Fibroblast of skin of left quadriceps (primary cell): ENCODE data around the gene ELF4.
"Not testable (repeated sequence)": the region's sequence is repeated elsewhere in the genome, so short reads cannot be mapped to it uniquely, and the experiment has no call there.

ENCODE experiments used
- DNase-seq, 2 experiments: peaks; one replicate each; pipeline ENCODE4 v3.0.0-alpha.2; 2013; ENCODE audit warnings: low read depth in 2 of 2

The ELF4 gene

GRCh38 chrX:130110379-130111219 lies at the start of gene ELF4:
Gene ELF4 (minus strand): TSS chrX:130110497. CDS start chrX:130081330, 29,167 bp downstream.
- DNase-seq, result no peak

GRCh38 chrX:130159776-130160175 lies 49.5 kb upstream of the ELF4 start:
- no peak for DNase-seq

DNA sequence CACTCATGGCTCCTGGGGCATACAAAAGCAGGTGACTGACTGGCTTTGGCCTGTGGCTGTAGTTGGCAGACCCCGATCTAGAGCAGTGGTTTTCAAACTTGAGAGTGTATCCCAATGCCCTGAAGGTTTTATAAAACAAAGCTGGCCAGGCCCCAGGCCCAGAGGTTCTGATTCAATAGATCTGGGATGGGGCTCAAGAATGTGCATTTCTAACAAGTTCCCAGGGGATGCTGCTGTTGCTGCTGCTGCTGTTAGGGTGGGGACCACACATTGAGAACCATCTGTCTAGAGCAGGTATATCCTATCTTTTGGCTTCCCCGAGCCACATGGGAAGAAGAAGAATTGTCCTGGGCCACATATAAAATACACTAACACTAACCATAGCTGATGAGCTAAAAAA lies 48.0 kb upstream of the ELF4 start:
- DNase-seq, result no peak

GRCh38 chrX:130155564-130155963 lies 45.3 kb upstream of the ELF4 start:
- DNase-seq, result no peak

DNA sequence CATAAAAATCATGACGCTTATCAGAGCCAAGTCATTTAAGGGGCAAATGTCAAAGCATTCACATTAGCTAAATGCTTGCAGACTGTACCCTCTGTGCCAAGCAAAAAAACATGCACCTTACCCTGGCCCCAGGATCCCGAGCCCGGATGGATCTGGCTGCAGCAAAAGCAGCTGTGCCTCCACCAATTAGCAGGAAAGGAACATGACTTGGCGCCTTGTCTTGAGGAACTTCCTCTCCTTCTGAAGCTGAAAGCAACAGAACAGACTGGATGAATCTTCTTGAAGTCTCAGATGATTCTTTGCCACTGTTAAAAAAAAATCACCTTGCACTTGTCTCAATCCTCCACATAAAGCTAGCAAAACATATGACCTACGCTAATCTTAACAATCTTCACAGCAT lies 37.3 kb upstream of the ELF4 start:
- no peak for DNase-seq

GRCh38 chrX:130145123-130145522 lies 34.8 kb upstream of the ELF4 start:
- no peak for DNase-seq

GRCh38 chrX:130144509-130144908 lies 34.2 kb upstream of the ELF4 start:
- DNase-seq, result no peak

DNA sequence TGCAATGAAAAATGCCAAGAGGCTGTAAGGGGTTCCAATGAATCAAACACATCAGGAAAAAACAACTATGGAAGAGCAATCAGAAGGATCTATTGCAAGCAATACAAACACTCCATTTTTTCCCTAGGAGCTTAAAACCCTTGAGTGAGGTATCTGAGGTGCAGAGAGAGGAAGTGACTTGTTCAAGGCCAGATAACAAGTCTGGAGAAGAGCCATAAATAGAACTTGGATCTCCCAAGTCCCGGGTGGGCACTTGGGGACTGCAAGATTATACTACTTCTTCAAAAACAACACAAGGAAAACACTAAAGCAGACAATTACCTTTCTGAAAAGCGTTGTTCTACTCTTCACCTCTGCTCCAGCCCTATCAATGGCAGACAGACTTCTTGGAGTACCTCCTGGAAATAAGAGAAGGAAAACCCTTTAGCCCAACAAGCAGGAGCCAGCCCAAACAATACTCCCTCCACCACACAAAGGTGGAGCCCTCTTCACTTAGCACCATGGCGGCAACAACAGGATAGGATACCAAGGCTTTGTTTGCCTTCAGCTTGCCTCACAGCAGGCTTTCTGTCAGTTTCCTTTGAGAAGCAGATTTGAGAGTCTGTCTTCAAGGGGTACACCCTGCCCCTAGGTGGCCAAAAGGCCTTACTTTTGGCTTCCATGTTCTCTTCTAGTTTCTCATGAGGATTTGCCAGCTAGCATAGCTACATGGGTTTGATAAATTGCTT lies 29.3 kb upstream of the ELF4 start:
- no peak for DNase-seq

- no peak for DNase-seq
Measured at GRCh38 chrX:130136961-130137360, 26.7 kb upstream of the ELF4 start.

DNA sequence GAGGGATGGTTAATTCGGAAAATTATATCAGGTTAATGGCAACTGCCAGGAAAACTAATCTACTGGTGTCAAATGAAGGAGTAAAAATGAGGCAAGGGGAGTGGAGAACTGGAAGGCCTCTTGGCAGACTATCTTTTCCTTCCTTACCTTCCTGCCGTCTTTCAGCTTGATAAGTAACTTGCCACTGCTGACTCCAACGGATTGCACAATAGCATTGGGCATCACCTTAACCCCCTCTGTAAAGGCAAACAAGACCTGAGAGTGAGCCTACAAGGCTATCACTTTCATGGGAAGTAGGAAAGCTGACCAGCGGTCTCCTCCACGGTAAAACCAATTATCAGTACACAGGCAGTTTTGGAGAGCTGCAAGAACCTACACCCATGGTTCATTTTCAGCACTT lies 26.2 kb upstream of the ELF4 start:
- DNase-seq, result no peak

- DNase-seq, result no peak
Measured at GRCh38 chrX:130130990-130131389, 20.7 kb upstream of the ELF4 start.

DNA sequence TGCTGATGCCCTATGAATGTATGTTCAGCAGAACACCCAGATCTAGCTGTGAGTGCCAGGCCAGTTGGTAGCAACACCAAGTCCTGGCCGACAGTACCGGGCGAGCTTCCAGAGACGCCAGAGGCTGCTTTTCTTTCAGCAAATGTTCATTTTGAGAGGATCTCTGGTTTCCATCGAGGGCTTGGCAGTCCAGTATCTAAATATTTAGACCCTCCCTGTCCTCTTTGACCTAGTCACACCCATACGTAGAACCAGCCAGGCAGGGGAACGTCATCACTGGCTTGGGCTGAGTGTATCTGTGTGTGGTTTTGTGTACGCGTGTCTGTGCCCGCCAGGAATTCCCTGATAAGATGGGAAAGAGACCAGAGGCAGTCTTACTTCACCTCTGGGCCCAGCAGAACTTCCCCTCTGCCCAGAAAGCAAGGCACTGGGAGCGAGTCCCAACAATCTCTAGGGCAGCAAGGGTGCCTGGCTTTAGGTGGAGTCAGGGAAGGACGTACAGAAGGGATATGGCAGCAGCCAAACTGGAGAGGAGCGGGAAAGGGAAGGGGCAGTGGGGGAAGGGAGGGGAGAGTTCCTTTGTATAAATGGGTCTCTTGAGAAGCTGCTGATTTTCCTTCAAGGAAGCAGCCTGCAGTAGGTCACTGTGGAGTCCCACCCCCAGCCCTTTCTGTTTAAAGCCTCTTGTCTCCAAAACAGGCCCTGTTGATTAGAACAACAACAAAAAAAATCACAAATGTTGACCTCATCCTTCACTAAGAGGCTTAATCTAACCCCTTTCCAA lies 15.0 kb upstream of the ELF4 start:
- no peak for DNase-seq

DNA sequence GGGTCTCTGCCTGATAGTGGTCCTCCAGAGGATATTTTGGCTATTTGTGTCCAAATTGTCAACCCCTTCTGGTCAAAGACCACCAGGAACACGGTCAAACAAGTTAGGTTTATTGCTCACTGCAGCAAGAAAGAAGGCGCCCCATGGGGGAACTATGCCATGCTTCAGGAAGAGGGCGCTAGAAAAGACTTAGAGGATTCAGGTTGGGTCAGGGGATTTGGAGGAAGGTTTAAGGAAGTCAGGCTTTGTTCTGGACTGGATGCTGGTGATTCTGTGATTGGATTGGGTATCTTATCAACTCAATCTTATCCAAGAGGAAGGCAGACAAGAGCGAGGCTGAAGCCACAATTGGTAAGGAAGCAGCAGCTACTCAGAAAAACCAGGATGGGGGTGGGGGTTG lies 14.3 kb upstream of the ELF4 start:
- DNase-seq, result no peak

GRCh38 chrX:130121505-130121800 lies 11.2 kb upstream of the ELF4 start:
- DNase-seq, result no peak

GRCh38 chrX:130120746-130121504 lies 10.6 kb upstream of the ELF4 start:
- peak; percentile 53 to 54 for DNase-seq

DNA sequence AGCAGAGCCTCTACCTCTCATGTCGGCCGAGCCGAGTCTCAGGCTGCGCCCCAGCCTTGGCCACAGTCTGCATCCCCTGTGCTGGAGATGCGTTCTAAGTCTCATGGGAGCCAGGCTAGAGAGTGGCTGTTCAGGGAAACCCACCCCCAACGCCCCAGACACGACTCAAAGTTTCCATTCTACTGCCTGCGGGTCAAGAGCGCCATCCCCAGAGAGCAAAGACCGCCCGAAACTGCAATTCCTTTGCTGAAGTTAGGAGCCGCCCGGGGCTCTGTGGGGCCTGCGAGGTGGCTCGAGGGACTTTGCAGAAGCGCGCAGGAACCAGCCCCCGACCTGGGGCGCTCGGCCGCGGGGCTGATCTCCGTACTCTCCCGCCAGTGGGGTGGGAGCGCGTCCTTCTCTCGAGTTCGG lies 10.0 kb upstream of the ELF4 start:
- no peak for DNase-seq

DNA sequence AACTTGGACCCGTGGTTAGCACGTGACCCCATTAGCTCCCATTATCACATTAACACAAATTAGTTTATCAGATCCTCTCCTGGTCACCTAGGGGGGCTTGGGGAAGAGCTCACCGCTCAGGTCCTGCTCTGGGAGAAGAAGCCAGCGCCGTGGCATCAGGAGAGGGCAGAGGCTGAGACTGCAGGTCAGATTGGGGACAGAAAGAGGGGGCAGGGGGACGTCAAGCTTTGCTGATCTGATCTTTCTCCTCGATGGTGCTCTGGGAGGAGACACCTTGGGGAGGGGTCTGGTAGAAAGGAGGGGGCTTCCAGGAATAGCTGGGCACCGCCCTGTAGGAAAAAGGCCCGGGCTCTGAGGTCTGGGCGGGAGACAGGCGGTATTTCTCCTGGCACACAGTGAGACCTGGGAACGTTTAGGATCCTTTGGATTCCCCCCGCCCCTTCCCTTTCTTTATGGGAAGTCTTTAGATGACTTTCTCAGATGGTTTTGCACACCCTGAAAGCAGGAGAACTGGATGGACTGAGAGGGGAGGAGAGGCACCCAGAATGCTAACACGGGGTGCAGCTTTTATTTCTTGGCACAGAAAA lies 9.1 kb upstream of the ELF4 start:
- DNase-seq, result no peak

DNA sequence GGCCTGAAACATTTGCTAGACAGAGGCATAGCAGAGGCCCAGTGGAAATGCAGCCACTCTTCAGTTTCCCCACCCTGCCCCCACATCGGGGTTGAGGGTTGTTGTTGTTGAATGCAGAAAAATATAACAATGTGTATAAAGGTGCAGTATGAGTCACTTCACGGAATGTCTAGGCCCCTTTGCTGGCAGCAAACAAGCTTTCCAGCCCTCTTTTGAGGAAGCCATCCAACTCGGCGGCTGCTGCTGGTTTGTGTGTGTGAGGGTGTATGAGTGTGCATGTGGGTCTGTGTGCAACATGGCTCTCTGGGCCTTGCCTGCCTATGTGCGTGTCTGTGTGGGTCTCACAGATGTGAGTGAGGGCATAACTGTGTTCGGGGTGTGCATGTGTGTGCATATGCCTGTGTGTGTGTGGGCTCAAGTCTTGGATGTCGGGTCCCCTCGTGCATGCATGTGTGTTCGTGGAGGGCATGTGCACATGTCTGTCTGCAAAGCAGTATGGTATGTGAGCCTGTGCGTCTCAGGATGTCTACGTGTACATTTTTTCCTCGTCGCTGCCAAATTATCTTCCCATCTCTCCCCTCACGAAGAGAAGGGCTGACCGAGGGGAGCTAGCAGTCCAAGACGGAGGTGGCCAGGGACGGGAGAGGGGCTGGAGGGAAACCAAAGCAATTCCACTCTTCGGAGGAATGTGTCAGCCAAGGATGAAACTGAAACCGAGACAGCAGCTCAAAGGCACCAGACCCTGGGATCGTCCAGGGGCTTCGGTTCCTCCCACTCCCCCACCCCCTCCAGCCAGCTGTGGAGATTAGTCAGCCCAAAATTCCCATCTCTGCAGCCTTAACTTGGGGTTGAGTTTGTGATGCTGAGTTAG lies 8.4 kb upstream of the ELF4 start:
- DNase-seq, result peak; percentile 60 to 65

DNA sequence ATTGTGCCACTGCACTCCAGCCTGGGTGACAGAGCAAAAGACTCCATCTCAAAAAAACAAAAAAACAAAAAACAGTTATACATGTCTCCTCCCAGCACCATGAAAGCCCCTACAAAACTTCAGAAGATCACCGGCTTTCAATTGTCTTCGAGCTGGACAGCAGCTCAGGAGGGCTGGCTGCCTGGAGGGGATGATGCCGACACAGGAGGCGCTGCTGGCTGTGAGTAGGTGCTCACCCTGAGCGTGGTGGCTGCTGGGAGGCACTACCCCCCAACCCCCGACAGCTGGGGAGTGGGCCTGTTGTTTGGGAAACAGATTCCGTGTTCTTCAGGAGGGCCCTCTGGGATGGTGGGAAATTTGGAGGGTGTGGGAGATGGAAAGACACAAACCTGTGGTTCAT lies 6.9 kb upstream of the ELF4 start:
- no peak for DNase-seq

DNA sequence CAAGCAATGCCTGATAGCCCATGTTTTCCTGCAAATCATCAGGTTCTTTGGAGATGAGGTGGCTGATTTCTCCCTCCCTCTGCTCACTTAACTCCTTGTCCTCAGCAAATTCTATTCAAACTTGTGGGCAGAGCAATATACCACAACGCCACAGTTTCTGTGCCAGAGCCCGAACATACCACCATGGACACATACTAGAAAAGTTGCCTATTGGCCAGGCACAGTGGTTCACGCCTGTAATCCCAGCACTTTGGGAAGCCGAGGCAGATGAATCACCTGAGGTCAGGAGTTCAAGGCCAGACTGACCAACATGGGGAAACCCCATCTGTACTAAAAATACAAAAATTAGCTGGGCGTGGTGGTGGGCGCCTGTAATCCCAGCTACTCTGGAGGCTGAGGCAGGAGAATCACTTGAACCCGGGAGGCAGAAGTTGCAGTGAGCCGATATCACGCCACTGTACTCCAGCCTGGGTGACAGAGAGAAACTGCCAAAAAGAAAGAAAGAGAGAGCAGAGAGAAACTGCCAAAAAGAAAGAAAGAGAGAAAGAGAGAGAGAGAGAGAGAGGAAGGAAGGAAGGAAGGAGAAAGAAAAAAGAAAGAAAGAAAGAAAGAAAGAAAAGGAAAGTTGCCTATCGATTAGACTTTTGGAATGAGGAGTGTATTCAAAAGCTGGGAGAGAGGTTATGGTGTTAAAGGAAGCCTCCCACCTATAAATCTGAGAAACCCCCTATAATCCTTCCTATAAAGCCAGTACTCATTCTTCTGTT lies 5.0 kb upstream of the ELF4 start:
- not testable (repeated sequence) for DNase-seq
